Measurements from ENCODE around the gene OR2A25. TPM values are rescaled to one million over a fixed set of nuclear protein-coding genes. Genes with fewer than 3 reads are reported as not detected.

Gene OR2A25
- total RNA-seq, 3 donors from 2014 or later: not detected

- intact Hi-C loops (cut with DNase I; ENCODE audit: low total_unique reads): no loop called here
- H3K36me3 ChIP-seq: no peaks in the 10 kb centered on the region
- no peak overlapping the region for H3K27ac ChIP-seq
- peaks cover 4 to 5% of the 10 kb centered on the region in 2 donors for H3K9me3 ChIP-seq
- no peak for DNase-seq (ENCODE audit: low spot score in 2 of 2)
- H3K27me3 ChIP-seq: no peaks in the 10 kb centered on the region
- no peak for TF ChIP-seq POLR2A (IDR thresholded peaks at IDR 0.05)
- no peak for TF ChIP-seq CTCF (IDR thresholded peaks at IDR 0.05)
- no peak for TF ChIP-seq POLR2AphosphoS5 (IDR thresholded peaks at IDR 0.05)
- no peak overlapping the region for H3K4me3 ChIP-seq
- no peaks in the 10 kb centered on the region for H3K4me1 ChIP-seq
Measured at GRCh38 chr7:144090667-144091066, 21.1 kb downstream of the OR2A25 start.

- no peaks in the 10 kb centered on the region for H3K9me3 ChIP-seq
- intact Hi-C loops (cut with DNase I; ENCODE audit: low total_unique reads): no loop called here
- H3K4me3 ChIP-seq: no peak overlapping the region
- no peak for DNase-seq (ENCODE audit: low spot score in 2 of 2)
- TF ChIP-seq POLR2AphosphoS5 (IDR thresholded peaks at IDR 0.05) (no peak), POLR2A (IDR thresholded peaks at IDR 0.05) (no peak), CTCF (IDR thresholded peaks at IDR 0.05) (no peak)
- H3K27ac ChIP-seq: no peak overlapping the region
- H3K4me1 ChIP-seq: no peaks in the 10 kb centered on the region
- H3K36me3 ChIP-seq: no peaks in the 10 kb centered on the region
- H3K27me3 ChIP-seq: no peaks in the 10 kb centered on the region
Measured at GRCh38 chr7:144098776-144099175, 29.2 kb downstream of the OR2A25 start.

DNA sequence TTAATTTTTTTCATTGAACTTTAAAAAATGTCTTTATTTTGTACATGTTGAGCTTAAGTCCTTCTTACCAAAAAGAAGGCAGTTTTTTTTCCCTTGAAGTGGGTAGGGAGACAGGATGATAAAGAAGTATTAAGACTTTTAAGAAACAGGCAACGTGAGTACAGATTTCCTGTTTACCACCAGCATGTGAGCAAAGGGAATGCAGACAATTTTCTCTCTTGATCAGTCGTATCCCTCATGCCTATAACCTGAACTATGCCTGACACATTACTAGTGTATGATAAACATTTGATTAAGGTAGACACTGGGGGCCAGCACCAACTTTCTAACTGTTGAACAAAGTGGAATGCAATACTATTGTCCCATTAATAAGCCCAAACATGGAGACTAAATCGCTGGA is 31.0 kb downstream of the OR2A25 start:
- intact Hi-C loops (cut with DNase I; ENCODE audit: low total_unique reads): no loop called here
- no peak overlapping the region for H3K4me3 ChIP-seq
- no peaks in the 10 kb centered on the region for H3K36me3 ChIP-seq
- no peaks in the 10 kb centered on the region for H3K9me3 ChIP-seq
- TF ChIP-seq POLR2A (IDR thresholded peaks at IDR 0.05) (no peak), POLR2AphosphoS5 (IDR thresholded peaks at IDR 0.05) (no peak), CTCF (IDR thresholded peaks at IDR 0.05) (no peak)
- H3K4me1 ChIP-seq: no peaks in the 10 kb centered on the region
- no peaks in the 10 kb centered on the region for H3K27me3 ChIP-seq
- DNase-seq (ENCODE audit: low spot score in 2 of 2): no peak
- H3K27ac ChIP-seq: no peak overlapping the region

- DNase-seq (ENCODE audit: low spot score in 2 of 2): no peak
- TF ChIP-seq CTCF (IDR thresholded peaks at IDR 0.05): no peak
- TF ChIP-seq POLR2AphosphoS5 (IDR thresholded peaks at IDR 0.05): no peak
- TF ChIP-seq POLR2A (IDR thresholded peaks at IDR 0.05): no peak
- no peak overlapping the region for H3K27ac ChIP-seq
- H3K36me3 ChIP-seq: no peaks in the 10 kb centered on the region
- intact Hi-C loops (cut with DNase I; ENCODE audit: low total_unique reads): no loop called here
- no peaks in the 10 kb centered on the region for H3K27me3 ChIP-seq
- no peaks in the 10 kb centered on the region for H3K4me1 ChIP-seq
- H3K9me3 ChIP-seq: no peaks in the 10 kb centered on the region
- H3K4me3 ChIP-seq: no peak overlapping the region
Measured at GRCh38 chr7:144102041-144102440, 32.4 kb downstream of the OR2A25 start.

- H3K27me3 ChIP-seq: no peaks in the 10 kb centered on the region
- H3K4me1 ChIP-seq: no peaks in the 10 kb centered on the region
- no peak overlapping the region for H3K4me3 ChIP-seq
- TF ChIP-seq POLR2A (IDR thresholded peaks at IDR 0.05) (no peak), POLR2AphosphoS5 (IDR thresholded peaks at IDR 0.05) (no peak), CTCF (IDR thresholded peaks at IDR 0.05) (no peak)
- DNase-seq (ENCODE audit: low spot score in 2 of 2): no peak
- H3K36me3 ChIP-seq: no peaks in the 10 kb centered on the region
- intact Hi-C loops (cut with DNase I; ENCODE audit: low total_unique reads): no loop called here
- no peak overlapping the region for H3K27ac ChIP-seq
- H3K9me3 ChIP-seq: no peaks in the 10 kb centered on the region
Measured at GRCh38 chr7:144105211-144105610, 35.6 kb downstream of the OR2A25 start.

Data from breast epithelium (tissue), 4 donors.